IPS DF 19.7 (cell line): Measurements from ENCODE around the gene ELOVL5.
"Not testable (repeated sequence)": the region's sequence is repeated elsewhere in the genome, so short reads cannot be mapped to it uniquely, and the experiment has no call there.

ENCODE experiments used
- DNase-seq: peaks from one replicate; pipeline ENCODE4 v3.0.0-alpha.2; 2013; ENCODE audit warnings: low read depth, low spot score

The ELOVL5 gene

DNA sequence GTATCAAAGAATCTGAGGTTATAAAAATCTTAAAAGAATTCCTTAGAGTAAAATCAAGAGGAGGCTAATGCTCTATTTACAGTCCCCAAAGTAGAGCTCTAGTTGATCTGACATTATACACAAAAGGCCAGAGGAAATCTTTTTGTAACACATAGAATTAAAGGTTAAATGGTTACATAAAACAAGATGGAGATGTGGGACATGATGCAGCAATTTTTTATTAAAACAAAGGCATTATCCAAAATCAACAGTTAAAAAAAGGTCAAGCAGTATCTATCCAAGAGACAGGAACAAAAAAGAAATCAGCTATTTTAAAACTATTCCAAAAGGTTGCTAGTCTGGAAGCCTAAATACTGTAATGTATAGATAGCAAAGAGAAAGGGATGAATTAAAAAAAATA, 20.4 kb downstream of the ELOVL5 start:
- no peak for DNase-seq

DNA sequence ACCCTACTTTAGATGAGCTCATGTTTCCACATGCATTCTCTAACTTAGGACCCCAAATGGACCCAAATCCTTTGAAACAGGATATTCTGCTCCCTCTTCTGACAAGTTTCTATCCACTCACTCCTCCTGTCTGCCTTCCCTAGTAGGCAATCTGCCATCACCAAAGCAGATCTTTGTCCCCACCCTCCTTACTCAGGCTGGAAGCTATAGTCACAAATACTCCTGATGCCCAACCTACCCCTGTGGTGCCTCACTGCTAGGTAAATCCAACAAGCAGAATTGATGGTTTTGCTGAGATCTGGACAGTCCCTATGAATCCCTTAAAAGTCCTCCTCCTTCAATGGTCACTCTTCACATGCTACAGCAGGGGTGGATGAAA, 21.7 kb downstream of the ELOVL5 start:
- no peak for DNase-seq

DNA sequence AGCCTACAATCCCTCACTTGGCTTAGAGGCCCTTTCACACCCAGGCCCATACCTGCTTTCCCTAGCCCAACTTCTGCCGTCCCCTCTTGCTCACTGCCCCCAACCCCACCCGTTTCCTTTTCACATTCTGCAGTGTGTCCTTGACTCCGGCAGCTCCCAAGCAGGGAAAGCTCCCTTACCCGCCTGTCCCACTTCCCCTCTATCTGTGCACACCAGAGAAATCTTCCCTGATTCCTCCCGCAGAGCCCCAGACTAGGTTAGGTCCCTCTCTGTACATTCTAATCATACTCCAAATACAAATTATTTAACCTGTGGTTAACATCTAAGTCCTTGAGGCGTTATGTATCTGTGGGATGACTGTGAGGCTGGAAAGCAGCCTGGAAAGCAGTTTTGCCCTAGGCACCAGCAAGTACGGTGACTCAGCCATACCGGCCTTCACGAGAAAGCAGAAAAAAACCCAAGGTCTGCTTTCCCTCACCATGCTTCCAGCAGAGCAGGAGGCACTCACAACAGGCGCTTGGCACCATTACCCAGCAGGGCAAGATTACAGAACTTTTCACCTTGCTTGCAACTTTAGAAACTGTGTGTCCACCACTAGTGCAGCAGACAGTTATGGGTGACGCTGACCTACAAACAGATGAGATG, 22.3 kb downstream of the ELOVL5 start:
- no peak for DNase-seq

DNA sequence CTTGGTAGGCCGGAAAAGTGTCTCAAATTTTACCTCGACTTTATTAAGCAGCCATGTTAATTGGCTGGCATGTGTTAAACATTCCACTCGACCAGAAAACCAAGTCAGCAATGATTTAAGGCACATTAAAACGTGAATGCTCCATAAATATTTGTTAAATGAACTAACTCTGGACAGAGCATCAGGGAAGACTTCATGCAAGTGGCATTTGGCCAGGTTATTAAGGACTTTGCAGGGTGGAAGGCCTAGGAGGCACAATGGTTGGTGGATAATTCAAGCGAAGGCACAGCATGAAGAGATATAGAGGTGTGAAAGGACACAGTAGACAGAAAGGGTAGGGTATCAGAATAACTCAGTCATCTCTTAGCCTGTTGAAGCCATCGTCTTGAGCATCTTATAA, 23.0 kb downstream of the ELOVL5 start:
- no peak for DNase-seq

DNA sequence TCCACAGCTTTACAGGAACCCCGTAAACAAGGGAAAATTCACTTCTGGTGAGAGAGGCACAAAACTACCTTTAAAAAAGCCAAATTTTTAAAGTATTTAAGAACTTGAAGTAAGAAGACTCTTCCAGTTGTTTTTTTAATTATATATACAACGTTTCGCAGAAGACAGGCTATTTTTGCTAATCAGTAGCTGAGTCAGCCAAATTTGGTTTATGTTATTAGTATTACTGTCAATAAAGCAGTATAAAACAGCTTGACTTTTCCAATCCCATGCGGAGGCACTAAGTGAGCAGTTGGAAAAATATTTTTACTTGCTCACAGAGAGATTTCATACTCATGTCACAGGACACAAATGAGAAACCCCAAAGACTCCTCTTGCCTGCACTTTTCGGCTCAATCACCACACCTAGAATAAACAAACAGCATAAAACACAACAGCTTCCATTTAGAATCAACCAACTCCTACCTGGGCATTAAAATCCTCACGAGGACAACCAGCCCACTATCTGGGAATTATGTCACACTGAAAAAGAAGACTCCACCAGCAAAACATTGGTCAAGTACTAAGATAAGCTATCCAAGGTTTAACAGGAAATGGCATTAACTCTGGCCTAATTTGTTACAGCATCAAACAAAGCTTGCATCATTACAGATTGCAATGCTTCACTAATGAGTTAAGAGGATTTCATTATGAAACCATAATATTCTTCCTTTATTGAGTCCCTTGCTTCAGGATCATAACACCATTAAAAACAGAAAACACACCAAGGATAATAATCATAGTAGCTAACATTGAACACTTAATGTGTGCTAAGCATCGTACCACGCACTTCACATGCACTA, 26.3 kb downstream of the ELOVL5 start:
- DNase-seq = no peak

DNA sequence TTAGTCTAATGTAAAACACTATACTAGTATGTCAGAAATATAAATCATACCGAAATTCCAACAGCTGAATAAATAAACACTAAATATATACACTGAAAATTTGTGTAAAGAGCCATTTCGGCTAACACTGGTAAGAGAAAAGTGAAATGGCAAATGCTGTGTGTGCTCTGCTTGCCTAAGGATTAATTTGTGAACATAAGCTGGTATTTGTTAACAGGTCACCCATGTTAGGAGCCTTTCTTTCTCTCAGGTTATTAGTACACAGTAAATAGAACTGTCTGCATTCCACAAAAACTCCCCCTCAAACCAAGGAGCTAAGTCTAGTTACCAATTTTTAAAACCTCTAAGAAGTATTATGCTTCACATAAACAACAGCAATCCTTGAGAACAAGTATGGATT, 27.0 kb downstream of the ELOVL5 start:
- DNase-seq = no peak

DNA sequence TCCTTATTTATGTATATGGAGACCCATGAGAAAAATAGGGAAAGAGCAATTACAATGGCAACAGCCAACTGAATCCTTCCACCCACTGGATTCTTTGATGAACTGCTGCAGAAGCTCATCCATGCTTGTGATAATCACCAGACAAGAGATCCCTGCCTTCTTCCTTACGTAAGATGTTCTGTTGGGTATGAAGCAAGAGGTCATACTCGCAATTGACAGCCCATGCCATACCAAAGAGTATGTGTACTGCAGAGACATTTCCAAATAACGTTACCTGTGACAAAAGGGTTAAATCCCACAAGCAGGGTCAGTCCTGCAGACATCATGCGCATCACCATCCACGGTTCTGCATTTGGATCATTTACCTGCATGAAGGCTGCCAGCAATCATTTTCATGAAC, 27.8 kb downstream of the ELOVL5 start:
- DNase-seq = no peak

DNA sequence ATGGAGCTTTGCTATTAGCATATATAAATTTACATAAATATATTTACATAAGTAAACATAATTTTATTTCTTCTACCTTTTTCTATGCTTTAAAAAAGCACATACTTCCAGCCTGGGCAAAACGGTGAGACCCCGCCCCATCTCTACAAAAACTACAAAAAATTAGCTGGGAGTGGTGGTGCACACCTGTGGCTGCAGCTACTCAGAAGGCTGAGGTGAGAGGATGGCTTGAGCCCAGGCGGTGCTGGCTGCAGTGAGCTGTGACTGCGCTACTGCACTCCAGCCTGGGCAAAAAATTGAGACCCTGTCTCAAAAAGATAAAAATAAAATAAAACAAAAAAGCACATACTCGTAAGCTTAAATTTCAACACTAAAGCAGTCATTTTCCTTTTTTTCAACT, 30.3 kb downstream of the ELOVL5 start:
- DNase-seq = no peak

DNA sequence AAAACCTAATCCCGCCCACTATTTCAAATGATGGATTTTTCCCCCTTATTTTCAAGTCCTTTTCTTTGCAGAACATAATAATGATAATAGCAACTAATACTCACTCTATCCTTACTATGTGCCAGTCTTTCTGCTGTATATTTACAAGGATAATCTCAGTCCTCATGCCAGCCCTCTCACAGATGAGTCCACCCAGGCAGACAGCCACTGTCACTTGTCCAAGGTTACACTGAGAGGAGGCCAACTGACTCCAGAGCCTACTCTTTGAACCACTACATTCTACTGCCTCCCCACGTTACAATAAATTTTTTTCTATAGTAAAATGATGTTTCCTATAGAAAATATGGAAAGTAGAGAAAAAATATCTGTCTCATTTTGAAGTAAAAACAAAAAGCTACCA, 30.9 kb downstream of the ELOVL5 start:
- no peak for DNase-seq

DNA sequence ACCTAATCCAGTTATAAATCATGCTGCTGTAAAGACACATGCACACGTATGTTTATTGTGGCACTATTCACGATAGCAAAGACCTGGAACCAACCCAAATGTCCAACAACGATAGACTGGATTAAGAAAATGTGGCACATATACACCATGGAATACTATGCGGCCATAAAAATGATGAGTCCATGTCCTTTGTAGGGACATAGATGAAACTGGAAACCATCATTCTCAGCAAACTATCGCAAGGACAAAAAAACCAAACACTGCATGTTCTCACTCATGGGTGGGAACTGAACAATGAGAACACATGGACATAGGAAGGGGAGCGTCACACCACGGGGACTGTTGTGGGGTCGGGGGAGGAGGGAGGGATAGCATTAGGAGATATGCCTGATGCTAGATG, 31.5 kb downstream of the ELOVL5 start:
- not testable (repeated sequence) for DNase-seq

DNA sequence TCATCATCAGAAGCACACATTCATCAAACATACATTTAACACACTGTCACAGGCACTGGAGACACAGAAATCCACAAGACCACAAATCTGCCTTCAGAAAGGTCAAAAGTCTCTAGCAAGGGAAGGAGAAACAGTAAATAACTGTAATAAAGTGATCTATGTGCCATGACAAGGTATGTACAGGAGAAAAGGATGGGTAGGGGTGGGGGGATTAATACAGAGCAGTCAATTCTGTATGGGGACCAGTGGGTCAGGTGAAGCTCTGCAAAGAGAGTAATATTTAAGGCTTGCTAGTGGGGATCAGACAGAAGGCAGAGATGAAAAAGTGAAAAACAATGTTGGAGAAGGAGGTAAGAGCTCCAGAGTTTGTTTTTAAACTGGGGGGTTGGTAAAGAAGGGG, 32.6 kb downstream of the ELOVL5 start:
- DNase-seq = no peak

DNA sequence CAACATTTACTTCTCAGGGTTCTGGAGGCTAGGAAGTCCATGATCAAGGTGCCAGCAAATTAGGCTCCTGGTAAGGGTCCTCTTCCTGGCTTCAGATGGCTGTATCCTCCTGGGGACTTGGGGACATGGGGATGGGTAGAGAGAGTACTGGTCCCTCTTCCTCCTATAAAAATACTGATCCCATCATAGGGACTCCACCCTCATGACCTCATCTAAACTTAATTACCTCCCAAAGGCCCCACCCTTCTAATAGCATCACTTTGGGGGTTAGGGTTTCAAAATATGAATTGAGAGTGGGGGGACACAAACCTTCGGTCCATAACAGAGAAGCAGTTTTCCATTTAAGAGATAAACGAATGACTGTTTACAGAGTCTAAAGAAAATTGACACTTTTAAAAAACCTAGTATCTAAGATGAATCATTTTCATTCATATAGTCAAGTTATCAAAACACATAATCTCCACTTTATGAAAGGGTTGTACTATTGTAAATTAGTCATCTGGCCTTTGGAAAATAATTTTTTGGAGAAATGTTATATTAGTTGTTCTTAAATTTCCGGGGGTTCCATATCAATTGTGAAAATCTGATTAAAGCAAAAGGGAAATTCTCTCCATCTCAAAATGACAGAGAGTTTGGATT, 33.5 kb downstream of the ELOVL5 start:
- no peak for DNase-seq

DNA sequence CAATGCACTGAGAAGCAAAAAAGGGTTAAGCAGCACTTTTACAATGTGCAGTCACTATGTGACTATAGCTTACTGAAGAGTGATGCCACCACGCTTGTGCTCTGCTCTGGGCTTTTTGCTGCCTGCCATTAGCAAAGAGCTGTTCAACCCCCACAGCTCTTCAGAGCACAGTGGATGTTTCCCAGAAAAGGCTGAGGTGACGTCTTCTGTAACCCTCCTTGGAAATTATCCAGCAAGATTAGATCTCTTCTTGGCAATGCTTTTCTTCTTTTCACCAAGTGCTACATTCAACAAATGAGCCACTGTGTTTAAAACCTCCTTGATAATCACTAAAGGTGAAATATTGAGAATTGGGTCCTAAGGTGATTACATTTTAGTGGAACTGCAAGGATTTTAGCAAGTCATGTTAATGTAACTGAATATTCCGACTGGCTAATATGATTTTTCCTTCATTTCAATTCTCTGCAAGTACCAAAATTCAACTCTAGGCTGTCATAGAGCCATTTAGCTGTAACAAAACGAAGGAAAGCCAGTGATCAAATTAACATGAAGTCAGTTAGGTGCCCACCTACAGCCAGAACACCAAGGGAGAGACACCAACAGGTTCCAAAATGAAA, 34.9 kb downstream of the ELOVL5 start:
- no peak for DNase-seq

DNA sequence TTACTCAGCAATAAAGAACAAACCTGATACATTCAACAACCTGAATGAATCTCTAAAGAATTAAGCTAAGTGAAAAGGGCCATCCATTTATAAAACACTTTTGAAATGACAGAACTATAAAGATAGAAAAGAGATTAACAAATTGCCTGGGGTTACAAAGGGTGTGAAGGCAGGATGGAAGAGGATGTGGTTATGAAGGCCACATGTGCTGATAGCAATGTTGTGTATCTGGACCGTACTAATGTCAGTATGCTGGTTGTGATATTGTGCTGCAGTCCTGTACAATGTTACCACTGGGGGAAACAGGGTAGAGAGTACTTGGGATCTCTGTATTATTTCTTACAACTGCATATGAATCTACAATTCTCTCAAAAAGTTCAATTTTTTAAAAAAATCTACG, 36.4 kb downstream of the ELOVL5 start:
- DNase-seq = no peak

DNA sequence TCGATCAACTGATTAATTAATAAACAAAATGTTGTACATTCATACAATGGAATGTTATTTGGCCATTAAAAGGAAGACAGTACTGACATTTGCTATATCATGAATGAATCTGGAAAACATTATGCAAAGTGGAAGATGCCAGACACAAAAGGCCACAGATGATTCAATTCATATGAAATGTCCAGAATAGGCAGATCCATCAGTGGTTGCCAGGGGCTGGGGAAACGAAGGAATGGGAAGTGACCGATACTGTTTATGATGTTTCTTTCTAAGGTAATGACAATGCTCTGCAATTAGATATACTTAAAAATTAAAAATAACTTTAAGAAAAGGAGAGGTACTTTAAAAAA, 37.2 kb downstream of the ELOVL5 start:
- DNase-seq = no peak

DNA sequence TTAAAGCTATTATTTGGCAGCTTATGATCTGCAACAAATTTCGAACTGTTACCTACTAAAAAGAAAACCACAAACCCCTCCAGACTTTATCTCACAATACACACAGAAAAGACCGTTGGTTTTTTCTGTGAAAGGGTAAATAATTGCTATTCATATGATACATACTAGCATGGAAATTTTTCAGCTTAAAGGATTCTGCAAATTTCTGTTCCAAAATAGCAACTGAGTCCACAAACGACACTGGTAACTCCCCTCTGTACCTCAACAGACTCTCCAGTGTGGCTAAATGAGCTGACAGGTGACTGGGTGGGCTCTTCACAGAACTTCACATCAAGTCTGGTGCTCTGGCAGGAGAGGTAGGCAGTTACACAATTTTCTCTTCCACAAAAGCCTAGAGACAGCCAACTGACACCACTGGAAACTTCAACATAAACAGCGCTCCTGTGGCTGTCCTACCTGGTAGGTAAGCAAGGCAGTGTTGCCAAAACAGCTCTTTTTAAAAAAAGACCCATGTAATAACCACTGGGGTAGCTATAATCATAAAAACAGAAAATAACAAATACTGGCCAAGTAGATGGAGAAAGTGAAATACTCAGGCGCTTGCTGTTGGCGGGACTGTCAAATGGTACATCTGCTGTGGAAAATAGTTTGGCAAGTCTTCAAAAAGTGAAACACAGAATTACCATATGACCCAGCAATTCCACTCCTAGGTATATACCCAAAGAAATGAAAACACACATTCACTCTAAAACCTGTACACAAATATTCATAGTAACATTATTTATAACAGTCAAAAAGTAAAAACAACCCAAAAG, 37.8 kb downstream of the ELOVL5 start:
- no peak for DNase-seq

DNA sequence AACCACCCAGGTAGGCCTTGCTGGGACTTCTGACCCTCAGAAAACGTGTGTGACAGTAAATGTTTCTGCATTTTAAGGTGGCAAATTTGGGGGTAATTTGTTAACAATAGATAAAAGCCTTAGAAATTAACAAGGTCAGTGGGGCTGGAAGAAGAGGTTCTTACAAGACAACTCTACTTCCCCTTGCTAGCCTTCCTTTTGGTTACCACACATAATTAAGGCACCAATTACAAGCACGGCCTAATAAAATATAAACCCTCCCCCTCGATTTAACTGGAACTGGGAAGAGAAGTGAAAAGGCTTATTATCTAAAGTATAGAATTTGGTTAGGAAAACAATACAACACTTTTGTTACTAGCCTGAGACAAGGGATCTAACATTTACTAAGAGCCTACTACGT, 38.8 kb downstream of the ELOVL5 start:
- DNase-seq = no peak

DNA sequence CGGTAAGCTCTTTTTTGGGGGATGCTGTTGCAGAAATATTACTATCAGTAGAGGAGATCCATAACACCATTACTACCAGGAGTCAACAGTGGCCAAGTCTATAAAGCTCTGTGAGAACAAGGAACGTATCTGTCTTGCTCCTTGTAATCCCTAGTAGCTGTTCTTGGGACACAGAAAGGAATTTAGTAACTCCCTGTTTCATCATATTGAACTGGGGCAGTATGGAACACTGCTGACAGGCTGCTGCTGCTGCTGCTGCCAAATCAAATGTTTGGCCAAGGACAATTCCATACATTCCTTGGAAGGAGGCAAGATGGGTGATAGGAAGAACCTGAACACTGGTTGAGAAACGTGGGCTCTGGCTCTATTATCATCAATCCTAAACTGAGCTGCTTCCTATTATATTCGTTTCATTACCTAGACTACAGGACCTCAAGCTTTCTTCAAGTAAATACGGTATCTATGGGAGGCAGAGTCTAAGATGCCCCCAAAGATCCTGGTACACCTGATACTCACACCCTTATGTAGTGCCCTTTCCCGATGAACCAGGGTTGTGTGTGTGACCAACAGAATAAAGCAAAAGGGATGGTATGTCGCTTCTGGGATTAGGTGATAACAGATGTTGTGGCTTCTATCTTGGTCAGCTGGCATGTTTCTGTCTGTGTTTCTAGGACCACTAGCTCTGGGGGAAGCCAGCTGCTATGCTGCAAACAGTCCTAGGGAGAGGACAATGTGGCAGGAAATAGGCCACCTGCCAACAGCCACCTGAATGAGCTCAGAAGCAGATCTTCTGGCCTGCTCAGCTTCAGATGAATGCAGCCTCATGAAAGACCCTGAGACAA, 39.5 kb downstream of the ELOVL5 start:
- DNase-seq = no peak

DNA sequence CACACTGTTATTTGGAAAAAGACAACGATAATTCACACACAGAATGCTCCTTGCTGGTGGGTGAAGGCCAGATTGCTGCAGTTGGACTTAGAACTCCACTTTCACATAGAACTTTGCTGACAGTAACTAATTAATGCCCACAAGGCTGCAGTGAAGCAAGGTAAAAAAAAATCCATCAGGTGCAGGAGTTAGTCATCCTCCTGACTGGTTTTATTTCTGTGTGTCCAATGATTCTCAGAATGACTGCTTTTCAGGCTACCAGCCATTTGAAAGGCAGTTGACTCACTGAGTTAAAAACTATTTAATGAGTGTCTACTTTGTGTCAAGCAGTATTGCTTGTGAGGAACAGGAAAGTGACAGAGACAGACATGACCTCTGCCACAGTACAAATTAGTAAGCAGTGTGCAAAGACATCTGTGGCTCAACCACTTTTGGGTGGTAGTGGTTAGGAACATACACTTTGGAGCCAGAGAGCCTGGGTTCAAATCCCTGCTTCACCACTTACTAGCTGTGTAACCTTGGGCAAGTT, 41.9 kb downstream of the ELOVL5 start:
- no peak for DNase-seq

DNA sequence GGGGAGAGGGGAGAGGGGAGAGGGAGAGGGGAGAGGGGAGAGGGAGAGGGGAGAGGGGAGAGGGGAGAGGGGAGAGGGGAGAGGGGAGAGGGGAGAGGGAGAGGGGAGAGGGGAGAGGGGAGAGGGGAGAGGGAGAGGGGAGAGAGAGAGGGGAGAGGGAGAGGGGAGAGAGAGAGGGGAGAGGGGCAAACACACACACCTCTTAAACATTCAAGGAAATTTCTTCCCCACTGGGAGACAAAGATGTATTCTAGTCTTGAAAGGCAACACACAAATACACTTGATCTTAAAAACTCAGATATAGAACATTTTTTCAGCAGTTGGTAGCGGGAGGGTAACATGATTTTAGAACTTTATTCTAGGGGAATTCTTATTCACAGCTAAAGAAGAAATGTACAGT, 42.5 kb downstream of the ELOVL5 start:
- not testable (repeated sequence) for DNase-seq
